Liver (tissue), 9 donors: ENCODE data around the gene STK24. TPM values are rescaled to one million over a fixed set of nuclear protein-coding genes. Genes with fewer than 3 reads are reported as not detected.

ENCODE experiments used
- DNase-seq: peaks from one replicate; pipeline ENCODE4 v3.0.0-alpha.2; 2017; ENCODE audit warnings: low spot score
- H3K27ac ChIP-seq, 2 donors: one replicate each; pipeline ENCODE4 v1.7.0; 2013; ENCODE audit warnings: inconsistent platforms in 2 of 2, low read length in 2 of 2, control low read depth in 1 of 2, low read depth in 1 of 2, mild to moderate bottlenecking in 1 of 2
- H3K27me3 ChIP-seq, 4 donors: one replicate each; pipeline versions ENCODE4 v1.6.1 to v1.7.0; 2013; ENCODE audit warnings: low read length in 3 of 4, inconsistent platforms in 1 of 4, mild to moderate bottlenecking in 1 of 4, moderate library complexity in 1 of 4; ENCODE audit not compliant: control insufficient read depth in 4 of 4, insufficient read depth in 4 of 4
- H3K36me3 ChIP-seq, 4 donors: one replicate each; pipeline versions ENCODE4 v1.6.1 to v1.7.0; 2013; ENCODE audit warnings: low read length in 3 of 4, mild to moderate bottlenecking in 3 of 4, low read depth in 1 of 4, moderate library complexity in 1 of 4; ENCODE audit not compliant: control insufficient read depth in 4 of 4, insufficient read depth in 3 of 4
- H3K4me1 ChIP-seq, 4 donors: one replicate each; pipeline versions ENCODE4 v1.6.1 to v1.7.0; 2013; ENCODE audit warnings: low read length in 3 of 4, mild to moderate bottlenecking in 3 of 4, moderate library complexity in 1 of 4; ENCODE audit not compliant: control insufficient read depth in 4 of 4, insufficient read depth in 4 of 4
- H3K4me3 ChIP-seq, 3 donors: one replicate each; pipeline versions ENCODE4 v1.6.1 to v1.7.0; 2013; ENCODE audit warnings: low read length in 3 of 3, control low read depth in 1 of 3, low read depth in 1 of 3, mild to moderate bottlenecking in 1 of 3
- H3K9ac ChIP-seq, 2 donors: one replicate each; pipeline ENCODE4 v1.7.0; 2013; ENCODE audit warnings: low read length in 2 of 2, mild to moderate bottlenecking in 2 of 2, moderate library complexity in 2 of 2, control low read depth in 1 of 2, low read depth in 1 of 2
- H3K9me3 ChIP-seq, 4 donors: one replicate each; pipeline versions ENCODE4 v1.6.1 to v1.7.0; 2013; ENCODE audit warnings: low read length in 3 of 4; ENCODE audit not compliant: control insufficient read depth in 4 of 4
- ATF3 ChIP-seq: IDR thresholded peaks from 2 replicates; pipeline ENCODE4 v1.6.1; 2016; ENCODE audit warnings: antibody characterized with exemption
- CTCF ChIP-seq: fragments of 150-350 bp; IDR thresholded peaks from 2 replicates; pipeline ENCODE4 v1.5.1; 2017; ENCODE audit warnings: improper control_type of control experiment, low read depth, low read length; ENCODE audit not compliant: missing input control
- EGR1 ChIP-seq, 2 donors: IDR thresholded peaks; 2 replicates each; pipeline ENCODE4 v1.6.1; 2016 to 2018; ENCODE audit warnings: antibody characterized with exemption in 2 of 2, low read depth in 2 of 2
- FOXA1 ChIP-seq: IDR thresholded peaks from 2 replicates; pipeline ENCODE4 v1.6.1; 2016; ENCODE audit warnings: antibody characterized with exemption
- FOXA2 ChIP-seq: IDR thresholded peaks from 2 replicates; pipeline ENCODE4 v1.6.1; 2016; ENCODE audit warnings: antibody characterized with exemption
- GABPA ChIP-seq, 2 donors: IDR thresholded peaks in 1 of 2; conservative IDR thresholded peaks in 1 of 2; 2 replicates each; pipeline ENCODE4 v1.6.1; 2016; ENCODE audit warnings: antibody characterized with exemption in 2 of 2, mild to moderate bottlenecking in 1 of 2, moderate library complexity in 1 of 2
- HNF4A ChIP-seq, 2 donors: conservative IDR thresholded peaks; 2 replicates each; pipeline ENCODE4 v1.6.1; 2016; ENCODE audit warnings: antibody characterized with exemption in 2 of 2, mild to moderate bottlenecking in 2 of 2
- HNF4G ChIP-seq: IDR thresholded peaks from 2 replicates; pipeline ENCODE4 v1.6.1; 2016; ENCODE audit warnings: antibody characterized with exemption
- JUND ChIP-seq, 2 donors: IDR thresholded peaks; 2 replicates each; pipeline ENCODE4 v1.6.1; 2016; ENCODE audit warnings: antibody characterized with exemption in 2 of 2
- MAX ChIP-seq: IDR thresholded peaks from 2 replicates; pipeline ENCODE4 v1.6.1; 2016; ENCODE audit warnings: antibody characterized with exemption
- NR2F2 ChIP-seq: IDR thresholded peaks from 2 replicates; pipeline ENCODE4 v1.6.1; 2016; ENCODE audit warnings: antibody characterized with exemption
- RAD21 ChIP-seq, 2 donors: IDR thresholded peaks; 2 replicates each; pipeline ENCODE4 v1.6.1; 2016; ENCODE audit warnings: antibody characterized with exemption in 2 of 2, mild to moderate bottlenecking in 2 of 2
- REST ChIP-seq: IDR thresholded peaks from 2 replicates; pipeline ENCODE4 v1.6.1; 2016; ENCODE audit warnings: antibody characterized with exemption, mild to moderate bottlenecking
- RXRA ChIP-seq, 2 donors: IDR thresholded peaks; 2 replicates each; pipeline ENCODE4 v1.6.1; 2017 to 2018; ENCODE audit warnings: antibody characterized with exemption in 2 of 2, mild to moderate bottlenecking in 1 of 2
- TAF1 ChIP-seq: conservative IDR thresholded peaks from 2 replicates; pipeline ENCODE4 v1.6.1; 2016; ENCODE audit warnings: antibody characterized with exemption, mild to moderate bottlenecking
- YY1 ChIP-seq: IDR thresholded peaks from 2 replicates; pipeline ENCODE4 v1.6.1; 2016; ENCODE audit warnings: antibody characterized with exemption, mild to moderate bottlenecking
- ZBTB33 ChIP-seq: IDR thresholded peaks from 2 replicates; pipeline ENCODE4 v1.6.1; 2016; ENCODE audit warnings: antibody characterized with exemption
- WGBS: extraction: QIAGEN DNeasy Blood & Tissue Kit; methylation state at CpG from one replicate; pipeline ENCODE4 v1.1.7; 2013; 5-methylcytosine and 5-hydroxymethylcytosine counted together
- polyA plus RNA-seq, 2 donors: library from polyadenylated mRNA; stranded (reverse) in 1 of 2; unstranded in 1 of 2; fragments of 200-250 nt in 1 of 2; fragments of >200 nt in 1 of 2; fragmentation: Nextera tagmentation in 1 of 2; extraction: Ambion mirVana in 1 of 2; gene quantifications; one replicate each; pipeline versions ENCODE4 v1.2.1 to v1.2.3, GENCODE V29; 2013 to 2015
- total RNA-seq, 2 donors: library from RNA; depleted of rRNA; stranded (reverse); fragments of >200 nt; gene quantifications; one replicate each; pipeline ENCODE4 v1.2.3, GENCODE V29; 2014
- donor health status: healthy.
- donor health status: healthy.
- donor health status: healthy.
- donor health status: healthy.
- donor health status: healthy.

STK24 gene
- total and polyA plus RNA-seq, 4 donors: 6.4 to 43.3 (median 14.9) TPM

GRCh38 chr13:98447881-98448641, 128.8 kb downstream of the STK24 start:
- H3K27me3 ChIP-seq: no peaks in the 10 kb centered on the region
- H3K4me3 ChIP-seq: no peak overlapping the region
- TF ChIP-seq GABPA (IDR thresholded peaks at IDR 0.05 in 1 of 2, conservative IDR thresholded peaks at IDR 0.05 in 1 of 2) (no peak), NR2F2 (no peak), RAD21 (IDR thresholded peaks at IDR 0.05) (peak in 1 of 2 donors; percentile 55), FOXA1 (no peak), HNF4G (no peak), REST (no peak), FOXA2 (no peak), RXRA (IDR thresholded peaks at IDR 0.05) (no peak), EGR1 (IDR thresholded peaks at IDR 0.05; ENCODE audit: low read depth in 2 of 2) (no peak), ZBTB33 (no peak), JUND (IDR thresholded peaks at IDR 0.05) (no peak), YY1 (no peak), MAX (no peak), TAF1 (no peak), HNF4A (conservative IDR thresholded peaks at IDR 0.05) (no peak), CTCF (peak; percentile 25), ATF3 (no peak)
- no peaks in the 10 kb centered on the region for H3K9me3 ChIP-seq
- WGBS: 84% methylated on average over 28 of the region's 28 CpGs
- H3K4me1 ChIP-seq: peaks cover 0 to 8% (median 0%) of the 10 kb centered on the region in 4 donors
- no peak overlapping the region for H3K9ac ChIP-seq
- peaks cover 3 to 41% (median 30%) of the 10 kb centered on the region in 4 donors for H3K36me3 ChIP-seq
- no peak overlapping the region for H3K27ac ChIP-seq
- no peak for DNase-seq
